GM18867 (cell line): ENCODE measurements around the gene HS1BP3.
A peak's percentile ranks its signal among the peaks of the same experiment; 100 is the strongest.

Experiments
- ATAC-seq: cut with Tn5 transposase; IDR thresholded peaks from one replicate; pipeline ENCODE4 v1.9.1; 2021; ENCODE audit warnings: mild to moderate bottlenecking, moderate library complexity; ENCODE audit not compliant: unreplicated experiment

The HS1BP3 gene

DNA sequence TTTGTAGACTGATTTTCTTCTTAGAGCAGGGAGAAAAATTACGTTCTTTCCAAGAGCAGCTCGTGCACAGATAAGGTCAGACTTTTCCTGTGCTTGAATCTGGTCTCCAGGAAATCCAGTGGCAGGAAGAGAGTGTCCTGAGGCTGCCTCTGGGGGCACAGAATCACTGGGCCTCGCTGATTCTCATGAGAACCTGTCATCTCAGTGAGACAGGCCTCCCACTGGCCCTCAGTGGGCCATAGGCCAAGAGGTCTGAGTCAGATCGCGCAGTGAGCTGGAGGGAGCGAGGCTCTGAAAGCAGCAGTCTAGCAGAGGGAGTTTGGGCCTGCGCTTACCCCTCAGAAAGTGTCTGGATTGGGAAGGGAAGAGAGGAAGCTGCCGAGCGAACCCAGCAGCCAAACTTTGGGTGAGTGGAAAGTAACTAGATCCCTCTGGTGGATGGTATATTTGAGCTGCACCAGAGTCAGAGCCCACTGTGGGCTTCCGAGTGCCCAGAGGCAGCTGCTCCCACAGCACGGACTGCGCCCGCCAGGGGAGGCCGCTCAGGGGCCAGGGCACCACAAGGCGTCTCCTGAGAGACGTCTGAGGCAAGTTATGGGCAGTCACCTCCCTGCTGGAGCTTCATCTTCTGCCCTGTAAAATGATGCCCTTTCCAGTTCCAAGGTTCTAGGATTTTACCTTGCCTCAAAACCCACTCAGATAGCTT lies 24.2 kb upstream of the HS1BP3 start:
- no peak for ATAC-seq

DNA sequence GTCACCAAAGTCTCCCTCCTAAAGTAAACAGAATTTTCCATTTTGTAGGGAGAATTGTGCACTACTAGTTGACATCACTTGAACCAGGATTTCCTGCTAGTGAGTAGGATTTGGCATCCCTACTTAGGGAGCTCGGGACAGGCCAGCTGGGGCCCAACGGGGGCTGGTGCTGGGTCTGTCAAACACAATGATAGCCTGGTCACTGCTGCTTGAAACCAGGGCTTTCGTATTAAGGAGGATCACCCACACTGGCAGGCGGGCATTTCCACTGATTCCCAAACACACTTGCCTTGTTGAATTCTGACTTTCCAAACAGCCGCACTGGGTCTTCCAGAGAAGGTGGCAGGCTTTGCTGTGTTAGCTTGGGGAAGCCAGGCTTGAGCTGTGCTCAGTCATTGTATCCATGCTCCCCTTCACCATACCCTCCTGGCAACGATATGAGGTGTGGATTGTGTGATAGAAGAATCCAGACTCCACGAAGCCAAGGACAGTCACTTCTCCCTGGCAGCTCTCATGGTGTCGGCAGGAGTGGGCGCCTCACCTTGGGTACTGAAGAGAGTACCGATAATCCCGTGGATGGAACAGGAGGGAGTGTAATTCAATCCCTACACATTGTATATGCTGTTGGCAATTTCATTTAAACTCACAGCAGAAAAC lies 23.5 kb upstream of the HS1BP3 start:
- ATAC-seq = no peak

DNA sequence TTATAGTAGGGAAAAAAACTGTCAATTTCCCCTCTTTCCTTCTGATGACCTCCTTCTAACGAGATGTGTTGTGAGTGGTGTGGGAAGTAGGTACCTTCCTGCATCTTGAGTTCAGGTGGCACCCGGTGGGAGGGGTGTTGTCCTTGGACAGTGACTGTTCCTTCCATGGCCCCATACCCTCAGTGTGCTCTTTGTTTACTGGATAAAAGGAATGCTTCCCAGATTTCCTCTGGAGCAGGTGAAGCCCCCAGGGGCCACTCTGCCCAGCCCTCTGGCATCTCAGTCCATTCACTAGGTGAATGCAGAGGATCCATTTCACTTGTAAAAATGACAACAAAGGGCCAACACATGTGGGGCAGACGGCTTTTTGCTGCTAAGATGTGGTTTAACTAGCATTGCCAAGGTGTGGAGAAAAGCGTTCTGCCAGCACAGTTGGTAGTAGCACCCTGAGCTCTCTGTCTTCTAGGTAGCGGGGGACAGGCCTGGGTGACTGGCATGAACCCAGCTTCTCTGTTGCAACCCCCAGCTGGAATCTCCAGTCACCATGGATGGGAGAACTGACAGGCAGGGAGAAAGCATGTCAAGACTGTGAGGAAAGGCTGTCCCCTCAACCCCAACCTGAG lies 22.9 kb upstream of the HS1BP3 start:
- ATAC-seq = no peak

DNA sequence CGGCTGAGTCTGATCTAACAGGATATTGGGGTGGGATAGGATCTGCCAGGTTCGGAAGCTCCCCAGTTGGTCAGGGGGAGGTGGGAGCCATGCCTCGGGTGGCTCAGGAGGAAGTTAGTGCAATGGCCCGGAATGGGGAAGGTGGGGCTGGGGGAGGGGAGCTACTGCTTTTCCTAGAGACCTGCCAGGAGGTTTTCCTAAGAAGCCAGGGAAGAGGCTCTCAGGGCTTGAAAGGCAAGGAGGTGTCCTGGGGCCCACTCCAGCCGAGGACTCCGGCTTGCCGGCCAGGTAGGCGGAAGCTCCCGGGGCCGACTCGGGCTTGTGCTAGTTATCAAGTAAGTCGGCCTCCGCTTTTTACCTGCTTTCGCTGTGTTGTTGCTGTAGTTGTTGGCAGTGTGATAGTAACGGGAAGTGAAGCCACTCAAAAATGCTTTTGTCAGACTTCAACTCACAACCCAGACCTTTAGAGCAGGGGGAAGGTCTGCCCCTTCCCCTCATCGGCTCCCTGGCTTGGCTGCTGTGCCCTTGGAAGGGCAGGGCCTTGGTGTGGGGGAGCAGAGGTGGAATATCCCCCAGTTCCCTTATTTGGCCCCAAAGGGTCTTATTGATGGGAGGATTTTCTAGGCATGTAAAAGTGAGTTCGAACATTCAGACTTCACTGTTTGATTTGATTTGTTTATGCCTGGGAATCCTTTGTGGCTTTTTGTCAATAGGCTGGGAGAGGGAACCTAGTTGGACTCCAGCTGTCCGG lies 21.5 kb upstream of the HS1BP3 start:
- ATAC-seq = no peak

- ATAC-seq = no peak
These were observed 20.8 kb upstream of the HS1BP3 start for GRCh38 chr2:20671736-20672080.

GRCh38 chr2:20671036-20671735 lies 20.3 kb upstream of the HS1BP3 start:
- no peak for ATAC-seq

GRCh38 chr2:20670315-20671035 lies 19.6 kb upstream of the HS1BP3 start:
- ATAC-seq = no peak

GRCh38 chr2:20669562-20670314 lies 18.8 kb upstream of the HS1BP3 start:
- no peak for ATAC-seq

GRCh38 chr2:20668871-20669475 lies 18.1 kb upstream of the HS1BP3 start:
- no peak for ATAC-seq

DNA sequence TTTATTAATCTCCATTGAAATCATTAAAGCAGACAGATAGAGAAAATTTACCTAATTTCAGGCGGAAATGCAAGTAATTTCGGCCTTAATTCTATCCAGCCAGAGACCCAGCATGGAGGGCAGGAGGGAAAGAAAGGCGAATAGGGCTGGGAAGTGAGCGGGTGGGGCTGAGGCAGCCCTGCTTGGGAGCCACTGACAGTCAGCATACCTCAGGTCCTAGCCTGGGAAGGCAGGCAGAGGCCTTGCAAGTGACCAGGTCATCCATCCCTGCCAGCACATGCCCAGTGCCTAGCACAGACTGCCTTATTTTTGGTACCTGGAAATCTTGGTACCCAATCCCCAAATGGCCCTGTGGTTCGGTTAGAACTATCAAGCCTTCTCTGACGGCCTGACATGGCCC lies 17.6 kb upstream of the HS1BP3 start:
- ATAC-seq = no peak

- ATAC-seq = peak; percentile 26
These were observed 16.9 kb upstream of the HS1BP3 start for GRCh38 chr2:20667531-20668401.

DNA sequence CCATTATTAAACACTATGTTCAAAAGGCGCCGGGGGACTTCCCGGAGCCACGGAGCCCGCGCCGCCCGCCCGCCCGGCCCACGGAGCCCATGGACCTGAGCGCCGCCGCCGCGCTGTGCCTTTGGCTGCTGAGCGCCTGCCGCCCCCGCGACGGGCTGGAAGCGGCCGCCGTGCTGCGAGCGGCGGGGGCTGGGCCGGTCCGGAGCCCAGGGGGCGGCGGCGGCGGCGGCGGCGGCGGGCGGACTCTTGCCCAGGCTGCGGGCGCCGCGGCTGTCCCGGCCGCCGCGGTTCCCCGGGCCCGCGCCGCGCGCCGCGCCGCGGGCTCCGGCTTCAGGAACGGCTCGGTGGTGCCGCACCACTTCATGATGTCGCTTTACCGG lies 16.2 kb upstream of the HS1BP3 start:
- peak; percentile 27 for ATAC-seq

DNA sequence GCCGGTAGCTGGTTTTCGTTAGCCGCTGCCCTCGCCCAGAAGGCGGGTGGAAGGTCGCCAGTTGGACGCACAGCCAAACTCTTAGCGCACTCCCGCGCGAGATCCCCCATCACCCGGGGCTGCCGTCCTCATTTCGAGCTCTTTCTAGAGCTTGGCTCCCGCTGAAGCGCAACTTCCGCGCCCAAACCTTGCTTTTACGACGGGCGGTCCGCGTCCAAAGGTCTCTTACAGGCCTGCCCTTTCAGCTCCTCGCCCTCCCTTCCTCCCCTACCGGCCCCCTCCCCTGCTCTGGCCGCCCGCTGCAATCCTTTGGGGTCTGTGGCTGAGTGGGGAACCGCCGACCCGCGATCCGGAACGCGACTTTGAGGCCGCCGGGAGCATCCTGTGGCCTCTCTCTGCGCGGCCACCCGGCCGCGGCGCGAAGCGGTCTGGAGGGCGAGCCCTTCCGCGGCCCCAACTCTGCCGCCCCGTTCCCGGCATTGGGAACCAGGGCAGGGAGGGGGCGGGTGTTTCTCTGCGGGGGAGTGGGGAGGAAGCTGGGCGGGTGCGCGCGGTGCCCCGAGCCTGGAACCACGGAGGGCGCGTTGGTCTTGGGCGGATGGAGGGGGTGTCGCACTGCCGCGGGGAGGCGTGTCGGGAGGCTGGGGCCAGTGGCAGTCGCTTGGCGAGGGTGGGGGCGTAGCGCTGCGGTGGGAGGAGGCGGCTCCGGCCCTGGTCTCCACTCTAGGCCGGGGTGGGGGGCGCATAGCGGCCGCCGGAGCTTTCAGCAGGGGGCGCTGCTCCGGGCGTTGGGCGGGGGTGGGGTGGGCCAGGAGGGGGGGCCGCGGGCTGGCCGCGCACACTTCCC lies 15.6 kb upstream of the HS1BP3 start, which contains the start of gene GDF7:
TSS of gene GDF7 (plus strand) at position 841 of the 847 bp plus-strand sequence. CDS start 96 bp downstream, outside the sequence.
- ATAC-seq = peak; percentile 25

GRCh38 chr2:20666005-20666303 lies 15.1 kb upstream of the HS1BP3 start:
- no peak for ATAC-seq

GRCh38 chr2:20665243-20666004 lies 14.5 kb upstream of the HS1BP3 start:
- ATAC-seq = no peak

DNA sequence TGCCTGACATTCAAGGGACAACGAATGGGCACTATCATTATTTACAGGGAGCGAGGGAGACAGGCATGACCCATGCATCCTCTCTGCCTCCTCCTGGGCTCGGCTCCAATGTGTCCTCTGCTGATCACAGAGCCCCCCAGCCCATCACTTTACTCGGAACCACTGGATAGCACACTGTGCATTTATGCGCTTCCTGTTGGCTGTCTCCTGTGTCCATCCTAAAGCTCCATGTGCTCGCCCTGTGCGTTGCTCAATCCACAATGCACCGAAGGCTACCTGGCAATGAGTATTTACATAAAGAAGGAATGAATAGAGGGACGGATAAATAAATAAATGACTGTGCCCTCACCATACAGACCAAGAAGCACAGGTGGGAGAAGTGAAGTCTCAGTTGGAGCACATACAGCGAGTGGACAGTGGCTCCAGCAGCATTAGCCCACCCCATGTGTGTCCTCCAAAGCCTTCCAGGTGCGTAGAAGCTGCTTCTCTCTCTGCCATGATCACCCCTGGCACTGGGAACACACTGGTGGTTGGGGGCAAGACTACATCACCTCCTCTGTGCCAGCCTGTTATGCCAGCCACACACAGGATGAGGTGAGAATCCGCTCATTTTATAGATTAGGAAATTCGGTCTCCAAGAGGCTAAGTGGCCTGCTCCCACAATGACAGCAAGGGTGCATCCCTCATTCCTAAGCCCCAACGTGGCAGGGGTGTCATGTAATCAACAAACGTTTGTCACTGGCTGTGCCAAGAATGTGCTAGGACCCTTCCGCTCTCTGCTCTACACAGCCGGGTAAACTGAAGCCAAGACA lies 13.7 kb upstream of the HS1BP3 start:
- no peak for ATAC-seq
